SW 1271 (cell line): ENCODE results near the gene CFAP141.
"Not testable (repeated sequence)": the region's sequence is repeated elsewhere in the genome, so short reads cannot be mapped to it uniquely, and the experiment has no call there.

Source experiments
- DNase-seq, 2 experiments: peaks; one replicate each; lab custom pipeline; 2025; lab: John Stamatoyannopoulos, UW

CFAP141 gene

DNA sequence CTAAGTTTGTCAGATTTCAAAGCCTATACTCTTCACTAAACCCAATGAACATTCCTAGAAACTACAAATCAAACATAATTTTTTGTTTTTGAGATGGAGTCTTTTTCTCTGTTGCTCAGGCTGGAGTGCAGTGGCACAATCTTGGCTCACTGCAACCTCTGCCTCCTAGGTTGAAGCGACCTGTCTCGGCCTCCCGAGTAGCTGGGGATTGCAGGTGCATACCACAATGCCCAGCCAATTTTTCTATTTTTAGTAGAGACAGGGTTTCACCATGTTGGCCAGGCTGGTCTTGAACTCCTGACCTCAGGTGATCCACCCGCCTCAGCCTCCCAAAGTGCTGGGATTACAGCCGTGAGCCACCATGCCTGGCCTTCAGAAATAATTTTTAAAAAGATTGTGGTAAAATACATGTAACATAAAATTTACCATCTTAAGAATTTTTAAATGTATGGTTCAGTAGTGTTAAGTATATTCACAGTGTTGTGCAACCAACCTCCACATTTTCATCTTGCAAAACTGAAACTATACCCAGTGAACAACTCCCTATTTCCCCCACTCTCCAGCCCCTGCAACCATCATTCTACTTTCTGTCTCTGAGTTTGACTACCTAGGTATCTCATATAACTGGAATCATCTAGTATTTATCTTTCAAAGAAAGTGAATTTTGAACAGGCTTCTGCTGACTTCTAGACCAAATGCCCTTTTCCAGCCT is 2.7 kb upstream of the CFAP141 start:
- no peak for DNase-seq

GRCh38 chr1:154207262-154207661 is 1.1 kb upstream of the CFAP141 start:
- no peak for DNase-seq

- not testable (repeated sequence) for DNase-seq
These were observed 355 bp downstream of the CFAP141 start for GRCh38 chr1:154205778-154206177.

DNA sequence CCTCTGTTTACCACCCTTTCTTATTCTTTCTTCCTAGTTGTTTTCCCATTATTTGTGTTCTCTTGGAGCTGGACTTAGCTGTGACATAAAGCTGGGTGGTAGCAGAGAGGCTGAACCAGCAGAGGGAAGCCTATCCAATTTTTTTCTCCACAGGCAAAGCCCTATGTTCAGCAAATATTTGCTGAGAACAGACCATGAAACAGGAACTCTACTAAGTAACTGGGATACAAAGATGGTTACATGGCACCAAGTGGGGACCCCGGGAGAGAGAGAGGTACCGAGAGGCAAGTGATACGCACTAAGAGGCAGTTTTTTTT is 6.6 kb downstream of the CFAP141 start:
- no peak for DNase-seq

- peak in 1 of 2 experiments; percentile 31 for DNase-seq
These were observed 7.2 kb downstream of the CFAP141 start for GRCh38 chr1:154198756-154199562.

DNA sequence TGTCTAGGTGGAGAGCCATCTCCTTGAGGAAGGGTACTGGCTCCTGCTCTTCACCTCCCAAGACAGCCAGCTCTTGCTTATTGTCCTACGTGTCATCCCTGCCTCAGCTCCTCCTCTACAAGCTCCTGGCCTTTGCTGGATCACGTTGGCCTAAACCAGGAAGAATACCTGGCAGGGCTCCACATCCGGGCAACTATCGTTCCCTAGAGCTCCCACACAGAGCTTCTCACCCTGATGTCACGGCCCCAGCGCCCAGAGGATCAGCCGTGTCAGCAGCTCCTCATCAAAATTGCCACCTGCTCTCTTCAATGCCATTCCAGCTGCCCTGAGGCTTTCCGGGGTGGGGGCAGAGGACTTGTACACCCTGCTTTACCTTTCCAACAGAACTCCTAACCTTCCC is 12.3 kb downstream of the CFAP141 start:
- DNase-seq = no peak

DNA sequence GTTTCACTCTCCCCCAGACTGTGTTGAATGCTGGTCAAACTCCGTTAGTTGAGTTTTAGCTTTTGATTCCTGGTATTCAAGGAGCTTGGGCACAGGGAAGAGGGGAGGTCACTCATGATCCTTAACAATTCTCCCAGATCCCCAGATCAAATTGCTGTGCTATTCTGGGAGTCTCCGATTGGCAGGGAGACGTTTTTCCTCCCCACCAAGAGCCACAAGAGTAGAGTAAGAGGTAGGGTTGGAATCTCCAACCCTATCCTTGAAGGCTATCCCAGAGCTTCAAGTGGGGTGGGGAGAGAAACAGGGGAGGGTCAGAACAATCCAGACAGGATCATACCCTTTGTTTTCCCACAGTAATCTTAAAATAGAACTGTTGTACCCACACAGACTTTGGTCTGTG is 13.7 kb downstream of the CFAP141 start:
- DNase-seq = no peak

GRCh38 chr1:154191990-154192461 is 14.1 kb downstream of the CFAP141 start, which contains the start of gene TPM3:
Gene TPM3, minus strand, starts transcription at chr1:154192100. Its CDS starts 82 bp downstream, at chr1:154192018.
- no peak for DNase-seq

DNA sequence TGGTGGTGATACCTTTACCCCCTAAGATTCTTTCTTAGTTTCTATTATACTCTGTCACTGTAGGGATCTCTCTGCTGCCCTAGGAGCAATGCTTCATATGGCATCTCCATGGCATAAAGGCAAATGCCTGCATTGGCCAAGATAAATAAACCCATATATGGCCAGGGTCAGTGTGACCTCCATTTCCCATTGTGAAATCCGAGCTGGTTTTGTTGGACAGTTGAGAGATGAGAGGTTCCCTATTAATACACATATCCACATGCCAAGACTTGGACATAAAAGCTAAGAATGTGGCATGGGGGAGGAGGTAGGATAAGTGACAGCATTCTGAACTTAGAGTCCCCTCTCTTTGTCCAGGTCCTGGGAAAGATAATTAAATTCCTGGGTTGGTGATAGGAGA is 15.6 kb downstream of the CFAP141 start:
- no peak for DNase-seq

GRCh38 chr1:154186852-154187501 is 19.2 kb downstream of the CFAP141 start:
- DNase-seq = no peak

GRCh38 chr1:154186177-154186576 is 20.0 kb downstream of the CFAP141 start:
- DNase-seq = peak in 1 of 2 experiments; percentile 14

DNA sequence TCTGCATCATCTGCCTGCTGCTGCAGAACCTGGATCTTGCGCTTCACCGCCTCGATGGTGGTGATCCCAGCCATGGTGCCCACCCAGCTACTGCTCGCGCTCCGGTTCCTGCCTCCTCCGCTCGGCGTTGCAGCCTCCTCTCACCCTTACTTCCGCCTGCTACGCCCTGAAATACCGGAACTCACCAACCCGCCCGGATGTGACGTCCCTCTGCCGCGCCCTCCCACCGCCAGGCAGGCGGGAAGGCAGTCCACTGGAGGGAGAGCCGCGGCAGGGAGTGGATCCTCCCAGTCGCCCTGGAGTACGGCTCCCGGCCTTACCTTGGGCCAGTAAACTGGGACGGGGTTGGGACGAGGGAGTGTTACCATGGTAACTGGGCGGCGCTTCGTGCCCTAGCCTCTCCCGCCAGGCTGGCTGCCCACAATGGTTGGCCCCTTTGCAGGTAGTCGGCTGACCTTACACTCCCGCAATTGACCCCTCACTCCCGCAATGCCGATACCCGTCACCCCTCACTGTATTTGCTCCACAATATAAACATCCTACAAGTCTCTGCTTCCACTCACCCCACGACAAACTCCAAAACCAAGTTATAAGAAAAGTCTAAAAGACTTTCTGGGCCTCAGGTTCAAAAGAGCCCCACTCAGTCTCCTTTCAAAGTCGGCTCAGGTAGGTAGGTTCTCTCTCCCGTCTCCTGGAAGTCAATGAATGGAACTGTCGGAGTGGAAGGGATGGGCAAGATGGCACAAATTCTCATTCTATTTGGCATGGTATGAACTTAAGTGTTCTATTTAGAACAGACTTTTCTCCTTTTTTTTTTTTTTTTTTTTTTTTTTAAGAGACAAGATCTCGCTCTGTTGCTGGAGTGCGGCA is 22.9 kb downstream of the CFAP141 start:
- peak; percentile 91 to 95 for DNase-seq

- DNase-seq = peak; percentile 55 to 70
These were observed 23.6 kb downstream of the CFAP141 start for GRCh38 chr1:154182344-154183045.

DNA sequence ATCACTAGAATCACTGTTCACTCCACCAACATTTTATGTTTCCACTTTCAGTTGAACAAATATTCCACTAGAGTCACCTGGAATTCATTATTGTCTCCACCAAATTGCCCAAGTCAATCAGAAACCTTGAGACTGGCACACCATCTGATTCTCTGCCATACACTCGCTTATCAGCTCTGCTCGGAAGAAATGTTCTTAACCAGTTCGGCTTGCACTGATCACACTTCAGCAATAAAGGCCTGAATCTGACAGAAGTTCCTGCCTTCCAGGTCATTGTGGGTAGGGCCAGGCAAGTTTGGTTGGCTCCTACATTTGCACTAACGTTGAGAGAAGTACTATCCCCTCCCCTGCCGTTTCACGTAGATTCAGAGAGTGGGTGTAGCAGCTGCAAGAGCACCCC is 24.2 kb downstream of the CFAP141 start:
- DNase-seq = no peak

GRCh38 chr1:154179946-154180687 is 26.0 kb downstream of the CFAP141 start:
- no peak for DNase-seq

GRCh38 chr1:154178911-154179811 is 27.0 kb downstream of the CFAP141 start:
- DNase-seq = no peak

DNA sequence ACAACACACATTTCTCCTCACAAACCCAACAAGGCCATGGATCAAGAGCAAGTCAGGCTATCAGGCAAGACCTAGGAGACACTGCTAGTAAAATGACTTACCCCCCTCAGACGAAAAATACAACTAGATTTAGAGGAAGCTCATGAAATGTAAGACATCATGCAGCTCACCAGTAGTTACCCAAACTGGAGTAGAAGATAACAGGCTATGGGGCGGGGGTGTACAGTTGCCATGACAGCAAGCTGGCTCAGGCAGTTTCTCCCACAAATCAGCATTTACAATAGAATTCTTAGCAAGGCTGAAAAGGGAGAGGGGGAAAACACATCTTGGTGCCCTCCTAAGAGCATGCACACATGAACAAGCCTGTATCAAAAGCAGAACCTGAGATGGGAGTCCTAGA is 28.1 kb downstream of the CFAP141 start:
- DNase-seq = no peak

GRCh38 chr1:154176337-154176736 is 29.8 kb downstream of the CFAP141 start:
- DNase-seq = no peak

- DNase-seq = no peak
These were observed 31.5 kb downstream of the CFAP141 start for GRCh38 chr1:154174654-154175053.
